ENCODE data around the gene PROX2. TPM values are rescaled to one million over a fixed set of nuclear protein-coding genes. Genes with fewer than 3 reads are reported as not detected.
A peak's percentile ranks its signal among the peaks of the same experiment; 100 is the strongest.

The PROX2 gene
- total and polyA plus RNA-seq, 2 donors (not counting 3 experiments of a cell fraction or from before 2014, with no cell fraction given): 0.01 TPM; not detected in 1

GRCh38 chr14:74922752-74923401 lies 46.9 kb upstream of the PROX2 start, which contains the start of gene RPS6KL1:
RPS6KL1 (minus strand) TSS chr14:74923260; CDS start chr14:74921541, 1,719 bp downstream.
- Histone ChIP-seq H3K9ac (replicated peaks; ENCODE audit: extremely low read depth, insufficient read depth, low read length) (peak within 1 kb of the TSS; percentile 78), H3K4me2 (ENCODE audit: insufficient read depth, low read length) (peak within 1 kb of the TSS; percentile 50)
- CTCF ChIA-PET: interaction anchor here (0.6 to 4.5 kb wide), 17 partner anchors 8 to 373 kb away, joined by 3 to 38 read pairs (median 6); partner anchors contain the start of gene PGF

More at GRCh38 chr14:74922752-74923401, 46.9 kb upstream of the PROX2 start, which contains the start of gene RPS6KL1:
- dilution Hi-C loops (cut with MboI; ENCODE audit: extremely low pct_ligation_motif_present, low sequenced_read_pairs): no loop called here
- DNase-seq (ENCODE audit: low read depth, low spot score) (peak; percentile 87), FAIRE-seq (peak; percentile 95)
- Histone ChIP-seq H3K9me1 (replicated peaks; ENCODE audit: control insufficient read depth, extremely low read depth, insufficient read depth, low read length) (no peaks in the 10 kb centered on the region), H3K79me2 (ENCODE audit: control insufficient read depth, insufficient read depth, low read length) (no peaks in the 10 kb centered on the region), H3K36me3 (ENCODE audit: control insufficient read depth in 2 of 2, extremely low read depth in 1 of 2, insufficient read depth in 2 of 2, low read length in 2 of 2) (no peaks in the 10 kb centered on the region), H4K20me1 (replicated peaks; ENCODE audit: control insufficient read depth, extremely low read depth, insufficient read depth, low read length) (no peaks in the 10 kb centered on the region), H3K9me3 (replicated peaks; ENCODE audit: control insufficient read depth, insufficient read depth, low read length) (no peaks in the 10 kb centered on the region), H3K27me3 (ENCODE audit: control insufficient read depth in 2 of 2, insufficient read depth in 2 of 2, low read length in 2 of 2) (no peaks in the 10 kb centered on the region), H3K4me3 (replicated peaks in 1 of 3; ENCODE audit: insufficient read depth in 1 of 3, low read depth in 1 of 3, low read length in 3 of 3) (peak within 1 kb of the TSS; percentile 55 to 69 (median 58)), H3K27ac (ENCODE audit: insufficient read depth, low read depth, low read length) (peak within 1 kb of the TSS; percentile 50), H2AFZ (ENCODE audit: low read depth, low read length) (peak within 1 kb of the TSS; percentile 89), H3K4me1 (ENCODE audit: control insufficient read depth, extremely low read depth, insufficient read depth, low read length) (peaks cover 5% of the 10 kb centered on the region)
- intact Hi-C loops (cut with micrococcal nuclease): loop anchor here (1.0 to 2.0 kb wide), 2 partner anchors 9 to 18 kb away; no protein-coding TSS in a partner anchor
- POLR2A ChIA-PET: interaction anchor here (0.5 to 1.8 kb wide), 4 partner anchors 10 to 129 kb away, joined by 4 to 7 read pairs (median 6); partner anchors contain the start of gene PGF
- no TSS peak for BruUV-seq (replicated peaks)
- TF ChIP-seq, protein P1, sequence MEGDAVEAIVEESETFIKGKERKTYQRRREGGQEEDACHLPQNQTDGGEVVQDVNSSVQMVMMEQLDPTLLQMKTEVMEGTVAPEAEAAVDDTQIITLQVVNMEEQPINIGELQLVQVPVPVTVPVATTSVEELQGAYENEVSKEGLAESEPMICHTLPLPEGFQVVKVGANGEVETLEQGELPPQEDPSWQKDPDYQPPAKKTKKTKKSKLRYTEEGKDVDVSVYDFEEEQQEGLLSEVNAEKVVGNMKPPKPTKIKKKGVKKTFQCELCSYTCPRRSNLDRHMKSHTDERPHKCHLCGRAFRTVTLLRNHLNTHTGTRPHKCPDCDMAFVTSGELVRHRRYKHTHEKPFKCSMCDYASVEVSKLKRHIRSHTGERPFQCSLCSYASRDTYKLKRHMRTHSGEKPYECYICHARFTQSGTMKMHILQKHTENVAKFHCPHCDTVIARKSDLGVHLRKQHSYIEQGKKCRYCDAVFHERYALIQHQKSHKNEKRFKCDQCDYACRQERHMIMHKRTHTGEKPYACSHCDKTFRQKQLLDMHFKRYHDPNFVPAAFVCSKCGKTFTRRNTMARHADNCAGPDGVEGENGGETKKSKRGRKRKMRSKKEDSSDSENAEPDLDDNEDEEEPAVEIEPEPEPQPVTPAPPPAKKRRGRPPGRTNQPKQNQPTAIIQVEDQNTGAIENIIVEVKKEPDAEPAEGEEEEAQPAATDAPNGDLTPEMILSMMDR (IDR thresholded peaks at IDR 0.05; ENCODE audit: extremely low read depth in 1 of 2, insufficient read depth in 1 of 2, low read depth in 1 of 2, low read length in 2 of 2): no peak
- peak; percentile 59 for TF ChIP-seq POLR2AphosphoS5 (IDR thresholded peaks at IDR 0.05; ENCODE audit: insufficient read depth, low read depth, low read length)
